Measurements from ENCODE around the gene HRH1.
A peak's percentile ranks its signal among the peaks of the same experiment; 100 is the strongest.

DNA sequence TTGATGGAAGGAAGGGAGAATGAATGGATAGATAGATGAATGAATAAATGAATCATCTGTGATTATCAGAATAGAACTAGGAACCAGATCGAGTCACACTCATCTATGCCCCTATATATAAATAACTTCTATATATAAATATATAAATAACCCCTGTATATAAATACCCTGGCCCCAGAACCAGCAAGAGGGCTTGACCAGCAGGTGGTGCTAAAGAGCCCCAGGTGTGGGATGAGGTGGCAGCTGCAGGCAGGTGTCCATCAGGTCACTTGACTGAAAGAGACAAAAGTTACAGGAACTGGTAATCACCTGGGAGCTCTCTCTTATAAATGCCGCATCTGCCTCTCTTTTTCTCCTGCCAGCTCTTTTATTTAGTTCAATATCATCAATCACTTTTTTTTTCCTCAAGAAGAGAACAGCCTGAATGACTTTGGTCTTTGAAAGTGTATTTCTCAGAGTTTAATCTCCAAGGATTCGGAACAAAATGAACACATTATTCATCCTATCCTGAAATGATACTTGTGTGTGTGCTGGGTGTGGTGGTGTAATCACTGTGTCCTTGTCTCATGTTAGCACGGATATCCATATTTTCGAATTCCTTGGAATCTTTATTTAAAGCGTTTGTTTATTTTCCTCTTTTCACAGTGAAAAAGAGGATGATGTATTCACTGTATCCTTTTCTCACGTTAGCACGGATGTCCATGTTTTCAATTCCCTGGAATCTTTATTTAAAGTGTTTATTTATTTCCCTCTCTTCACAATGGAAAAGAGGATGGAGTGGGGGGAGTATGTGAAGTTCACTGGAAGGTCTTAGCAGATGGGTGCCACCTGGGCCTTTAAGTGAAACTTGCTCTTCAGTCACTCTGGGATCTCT is 82.5 kb downstream of the HRH1 start:
- TF ChIP-seq CTCF (IDR thresholded peaks at IDR 0.05) (peak; percentile 35 to 73 (median 60)), EP300 (IDR thresholded peaks at IDR 0.05) (no peak)

Data from esophagus muscularis mucosa (tissue), 3 donors.